ENCODE data around the gene PLCB4.

The PLCB4 gene

GRCh38 chr20:9070304-9070703 is 1.4 kb downstream of the PLCB4 start:
- TF ChIP-seq CTCF (IDR thresholded peaks at IDR 0.05; ENCODE audit: extremely low read depth, insufficient read depth, missing control alignments): no peak
- in situ Hi-C loops (cut with MboI; ENCODE audit: low pct_unique_long_range_greater_than_20kb, low sequenced_read_pairs, unreplicated experiment): no loop called here
- no peak for DNase-seq (ENCODE audit: low spot score)

GRCh38 chr20:9071976-9072726 is 3.3 kb downstream of the PLCB4 start:
- no peak for TF ChIP-seq CTCF (IDR thresholded peaks at IDR 0.05; ENCODE audit: extremely low read depth, insufficient read depth, missing control alignments)
- DNase-seq (ENCODE audit: low spot score): no peak
- in situ Hi-C loops (cut with MboI; ENCODE audit: low pct_unique_long_range_greater_than_20kb, low sequenced_read_pairs, unreplicated experiment): no loop called here

GRCh38 chr20:9072861-9073500 is 4.1 kb downstream of the PLCB4 start:
- DNase-seq (ENCODE audit: low spot score): no peak

GRCh38 chr20:9075264-9076095 is 6.6 kb downstream of the PLCB4 start:
- no peak for TF ChIP-seq CTCF (IDR thresholded peaks at IDR 0.05; ENCODE audit: extremely low read depth, insufficient read depth, missing control alignments)
- in situ Hi-C loops (cut with MboI; ENCODE audit: low pct_unique_long_range_greater_than_20kb, low sequenced_read_pairs, unreplicated experiment): no loop called here
- no peak for DNase-seq (ENCODE audit: low spot score)

More at GRCh38 chr20:9072861-9073500, 4.1 kb downstream of the PLCB4 start:
- in situ Hi-C loops (cut with MboI; ENCODE audit: low pct_unique_long_range_greater_than_20kb, low sequenced_read_pairs, unreplicated experiment): no loop called here
- TF ChIP-seq CTCF (IDR thresholded peaks at IDR 0.05; ENCODE audit: extremely low read depth, insufficient read depth, missing control alignments): no peak

GRCh38 chr20:9076440-9076839 is 7.6 kb downstream of the PLCB4 start:
- TF ChIP-seq CTCF (IDR thresholded peaks at IDR 0.05; ENCODE audit: extremely low read depth, insufficient read depth, missing control alignments): no peak
- in situ Hi-C loops (cut with MboI; ENCODE audit: low pct_unique_long_range_greater_than_20kb, low sequenced_read_pairs, unreplicated experiment): no loop called here
- DNase-seq (ENCODE audit: low spot score): no peak

All from GM13977 (cell line).